HepG2 (cell line): Measurements from ENCODE around the gene KCTD16. TPM values are rescaled to one million over a fixed set of nuclear protein-coding genes. Genes with fewer than 3 reads are reported as not detected.

Source experiments
- ATAC-seq: fragments of 200-7000 bp; cut with Tn5 transposase; 3 replicates; pipeline ENCODE4 v1.9.1; 2020; ENCODE audit warnings: mild to moderate bottlenecking, moderate library complexity
- BruUV-seq: library from RNA; stranded (reverse); fragments of 400-500 nt; replicated peaks from 2 replicates; lab custom pipeline; 2021; lab: Mats Ljungman, UMichigan
- CTCF ChIA-PET: fragments of 300-600 bp; formaldehyde crosslinking; extraction: SDS; loops from one replicate; lab custom pipeline; 2021; ENCODE audit warnings: low total read pairs, inconsistent platforms, low intra/inter-chr PET ratio; lab: Yijun Ruan, JAX
- POLR2A ChIA-PET: fragments of 350-600 bp; sonication (Branson Sonifier 250); formaldehyde crosslinking; loops from one replicate; lab custom pipeline; 2020; ENCODE audit warnings: antibody characterized with exemption, inconsistent platforms; lab: Yijun Ruan, JAX
- DNase-seq: peaks from one replicate; pipeline ENCODE4 v3.0.0-alpha.2; 2015; ENCODE audit warnings: low spot score
- FAIRE-seq: peaks from 3 replicates; lab custom pipeline; 2011; peaks lifted over from hg19 to GRCh38; lab: Jason Lieb, UNC
- H2AFZ ChIP-seq: one replicate; pipeline ENCODE4 v1.6.1; 2011; ENCODE audit warnings: low read length, inconsistent platforms
- H3K27ac ChIP-seq: fragments of 300-600 bp; 3 replicates; pipeline ENCODE4 v1.8.0; 2011; ENCODE audit warnings: mixed run types, mild to moderate bottlenecking, mixed read lengths, low read length, inconsistent platforms; ENCODE audit not compliant: insufficient read depth; ENCODE audit errors: extremely low read length
- H3K27me3 ChIP-seq, 2 experiments: fragments of 200-600 bp in 1 of 2; 2 replicates in 1 of 2; 3 replicates in 1 of 2; pipeline versions ENCODE4 v1.6.0 to v1.8.0; 2011; ENCODE audit warnings: low read length in 2 of 2, mild to moderate bottlenecking in 2 of 2, moderate library complexity in 2 of 2, inconsistent platforms in 1 of 2; ENCODE audit not compliant: insufficient read depth in 2 of 2, control insufficient read depth in 1 of 2
- H3K36me3 ChIP-seq, 2 experiments: fragments of 200-600 bp in 1 of 2; replicated peaks in 1 of 2; 2 replicates in 1 of 2; 3 replicates in 1 of 2; pipeline versions ENCODE4 v1.5.1 to v1.8.0; 2011; ENCODE audit warnings: low read length in 2 of 2, inconsistent platforms in 1 of 2; ENCODE audit not compliant: insufficient read depth in 2 of 2, control insufficient read depth in 1 of 2
- H3K4me1 ChIP-seq: 2 replicates; pipeline ENCODE4 v1.5.1; 2012; ENCODE audit warnings: low read length, inconsistent platforms; ENCODE audit not compliant: insufficient read depth
- H3K4me2 ChIP-seq: 2 replicates; pipeline ENCODE4 v1.6.0; 2011; ENCODE audit warnings: low read depth, low read length, inconsistent platforms
- H3K4me3 ChIP-seq, 3 experiments: fragments of 200-600 bp in 1 of 3; sonication (generic), shearing (Covaris generic) in 1 of 3; replicated peaks in 1 of 3; 2 replicates each; pipeline ENCODE4 v1.5.1; 2011 to 2016; ENCODE audit warnings: low read length in 3 of 3, inconsistent platforms in 2 of 3, low read depth in 2 of 3, mild to moderate bottlenecking in 2 of 3, control low read depth in 1 of 3, mixed read lengths in 1 of 3; ENCODE audit not compliant: insufficient read depth in 1 of 3
- H3K79me2 ChIP-seq: one replicate; pipeline ENCODE4 v1.6.1; 2011; ENCODE audit warnings: low read length, inconsistent platforms; ENCODE audit not compliant: insufficient read depth
- H3K9ac ChIP-seq: 2 replicates; pipeline ENCODE4 v1.6.0; 2011; ENCODE audit warnings: mild to moderate bottlenecking, low read depth, low read length, inconsistent platforms; ENCODE audit not compliant: insufficient read depth
- H3K9me3 ChIP-seq: 2 replicates; pipeline ENCODE4 v1.5.1; 2012; ENCODE audit warnings: mild to moderate bottlenecking, low read length
- H4K20me1 ChIP-seq: 2 replicates; pipeline ENCODE4 v1.6.0; 2011; ENCODE audit warnings: inconsistent platforms, mild to moderate bottlenecking, low read length, moderate library complexity; ENCODE audit not compliant: insufficient read depth
- CC2D1A ChIP-seq: sonication (generic); formaldehyde crosslinking; IDR thresholded peaks from 2 replicates; pipeline ENCODE4 v1.8.1; 2023; ENCODE audit warnings: mild to moderate bottlenecking, missing genetic modification reagents
- EZH2 ChIP-seq: conservative IDR thresholded peaks from 2 replicates; pipeline ENCODE4 v1.6.1; 2012; ENCODE audit warnings: mild to moderate bottlenecking, low read depth, low read length, moderate library complexity
- FOXA3 ChIP-seq: IDR thresholded peaks from 2 replicates; pipeline ENCODE4 v1.6.1; 2016; ENCODE audit warnings: missing genetic modification reagents, missing compliant biosample characterization
- GABPA ChIP-seq, 2 experiments: IDR thresholded peaks; 2 replicates each; pipeline ENCODE4 v1.6.1; 2011 to 2016; ENCODE audit warnings: low read depth in 2 of 2, low read length in 1 of 2, missing biosample characterization in 1 of 2, missing genetic modification characterization in 1 of 2
- HMG20B ChIP-seq: conservative IDR thresholded peaks from 2 replicates; pipeline ENCODE4 v1.6.1; 2016; ENCODE audit warnings: missing genetic modification reagents, missing compliant biosample characterization
- KDM5B ChIP-seq: sonication (generic); formaldehyde crosslinking; IDR thresholded peaks from 2 replicates; pipeline ENCODE4 v1.4.0; 2020; ENCODE audit warnings: missing genetic modification reagents, mild to moderate bottlenecking, borderline replicate concordance
- MAF1 ChIP-seq: sonication (generic); formaldehyde crosslinking; IDR thresholded peaks from 2 replicates; pipeline ENCODE4 v1.5.0; 2020; ENCODE audit warnings: missing genetic modification reagents, borderline replicate concordance
- NFATC3 ChIP-seq: sonication (generic); formaldehyde crosslinking; IDR thresholded peaks from 2 replicates; pipeline ENCODE4 v1.5.1; 2020; ENCODE audit warnings: mild to moderate bottlenecking, missing genetic modification reagents
- NR3C1 ChIP-seq: sonication (generic); formaldehyde crosslinking; IDR thresholded peaks from 2 replicates; pipeline ENCODE4 v1.4.0; 2020; ENCODE audit warnings: missing genetic modification reagents
- RBM39 ChIP-seq: fragments of 200-400 bp; formaldehyde crosslinking; IDR thresholded peaks from one replicate; pipeline ENCODE4 v1.6.1; 2018; ENCODE audit warnings: antibody characterized with exemption, mild to moderate bottlenecking, low read depth, low read length; ENCODE audit not compliant: poor library complexity, severe bottlenecking
- SCMH1 ChIP-seq: sonication (generic); formaldehyde crosslinking; IDR thresholded peaks from 2 replicates; pipeline ENCODE4 v1.9.0; 2021; ENCODE audit warnings: missing genetic modification reagents, mild to moderate bottlenecking, borderline replicate concordance
- SIX4 ChIP-seq: sonication (generic); formaldehyde crosslinking; IDR thresholded peaks from 2 replicates; pipeline ENCODE4 v1.4.0; 2020; ENCODE audit warnings: missing genetic modification reagents
- TAF15 ChIP-seq: fragments of 200-400 bp; formaldehyde crosslinking; IDR thresholded peaks from one replicate; pipeline ENCODE4 v1.6.1; 2018; ENCODE audit warnings: mild to moderate bottlenecking, low read depth, low read length; ENCODE audit not compliant: poor library complexity, severe bottlenecking
- ZBTB7B ChIP-seq: sonication (generic); formaldehyde crosslinking; IDR thresholded peaks from 2 replicates; pipeline ENCODE4 v1.4.0; 2020; ENCODE audit warnings: missing genetic modification reagents
- ZFP90 ChIP-seq: sonication (generic); formaldehyde crosslinking; IDR thresholded peaks from 2 replicates; pipeline ENCODE4 v1.8.0; 2022; ENCODE audit warnings: missing genetic modification reagents, mild to moderate bottlenecking, inconsistent platforms, borderline replicate concordance
- ZNF253 ChIP-seq: sonication (generic); formaldehyde crosslinking; IDR thresholded peaks from 2 replicates; pipeline ENCODE4 v1.8.0; 2022; ENCODE audit warnings: mild to moderate bottlenecking, missing genetic modification reagents, borderline replicate concordance
- ZNF660 ChIP-seq: sonication (generic); formaldehyde crosslinking; IDR thresholded peaks from 2 replicates; pipeline ENCODE4 v1.5.1; 2020; ENCODE audit warnings: mild to moderate bottlenecking, low read depth, missing genetic modification reagents, borderline replicate concordance
- ZNF891 ChIP-seq: sonication (generic); formaldehyde crosslinking; IDR thresholded peaks from 2 replicates; pipeline ENCODE4 v1.5.0; 2020; ENCODE audit warnings: mild to moderate bottlenecking, missing genetic modification reagents
- ZSCAN31 ChIP-seq: sonication (generic); formaldehyde crosslinking; IDR thresholded peaks from 2 replicates; pipeline ENCODE4 v1.5.0; 2020; ENCODE audit warnings: low read depth, mild to moderate bottlenecking, missing genetic modification reagents
- WGBS: methylation state at CpG from one replicate; pipeline ENCODE4 v1.1.6; 2017; ENCODE audit warnings: low lambda C conversion rate; 5-methylcytosine and 5-hydroxymethylcytosine counted together
- in situ Hi-C: cut with HindIII; loops from 2 replicates; pipeline ENCODE4 v1.10.0; 2017; ENCODE audit warnings: low pct_unique_long_range_greater_than_20kb; ENCODE audit not compliant: extremely low pct_ligation_motif_present
- intact Hi-C: fragments of 100-400 bp; cut with micrococcal nuclease; formaldehyde crosslinking; loops from one replicate; pipeline ENCODE4 v1.10.0; 2022; ENCODE audit not compliant: unreplicated experiment
- polyA plus RNA-seq, 8 experiments: library from polyadenylated mRNA; depleted of rRNA in 3 of 8; stranded (reverse) in 7 of 8; unstranded in 1 of 8; fragments of >200 nt; fragmentation: Illumina TruSeq in 4 of 8; extraction: Trizol in 4 of 8; gene quantifications; 2 replicates each; pipeline versions ENCODE4 v1.2.1 to v1.2.3, GENCODE V29; 2011 to 2016; ENCODE audit warnings: low read depth in 4 of 8, missing spikeins in 1 of 8, mixed read lengths in 1 of 8; ENCODE audit not compliant: insufficient read depth in 1 of 8
- total RNA-seq, 5 experiments: library from RNA; depleted of rRNA; stranded (reverse); fragments of >200 nt; fragmentation: Illumina TruSeq; extraction: Trizol; gene quantifications; 2 replicates each; pipeline ENCODE4 v1.2.3, GENCODE V29; 2016; ENCODE audit warnings: low read depth in 1 of 5
- TF ChIP-seq, protein P1 (sequence below): sonication (generic); formaldehyde crosslinking; IDR thresholded peaks from 2 replicates; pipeline ENCODE4 v1.4.0; 2020; ENCODE audit warnings: mild to moderate bottlenecking, missing genetic modification reagents

The KCTD16 gene
- total and polyA plus RNA-seq, 2 of the 13 experiments (the other 11 are each of a cell fraction or from before 2014, with no cell fraction given) = 0.02 to 0.09 TPM

DNA sequence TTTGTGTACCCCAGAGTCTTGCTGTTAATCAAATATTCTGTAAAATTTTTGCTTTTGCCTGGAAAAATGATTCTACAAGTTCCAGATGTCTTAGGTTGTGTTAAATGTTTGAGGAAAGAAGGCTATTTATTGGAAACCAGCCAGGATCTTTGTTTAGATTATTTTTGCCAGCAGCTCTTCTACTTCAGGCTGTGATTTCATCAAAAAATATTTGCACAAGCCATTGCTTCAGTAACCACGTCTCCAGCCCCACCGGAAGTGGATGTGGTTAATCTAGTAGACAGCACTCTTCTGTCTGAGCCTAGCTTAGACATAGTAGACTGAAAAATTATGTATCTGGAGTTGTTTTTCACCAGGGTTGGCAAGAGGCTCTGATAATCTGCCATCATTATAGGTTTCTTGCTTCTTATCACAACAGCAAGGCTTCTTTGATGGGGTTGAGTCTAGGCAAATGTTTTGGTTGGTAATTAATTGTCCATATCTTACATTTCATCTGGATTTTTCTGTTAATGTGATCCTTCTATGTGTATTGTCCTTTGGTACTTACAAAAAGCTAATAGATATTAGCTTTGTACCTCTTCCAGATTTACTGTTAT, 17.1 kb downstream of the KCTD16 start:
- POLR2A ChIA-PET = interaction anchor here (1.0 kb wide), 1 partner anchor 17 kb away, joined by 3 read pairs; the partner anchor contains the start of genes KCTD16 and YIPF5
- intact Hi-C loops = no loop called here

DNA sequence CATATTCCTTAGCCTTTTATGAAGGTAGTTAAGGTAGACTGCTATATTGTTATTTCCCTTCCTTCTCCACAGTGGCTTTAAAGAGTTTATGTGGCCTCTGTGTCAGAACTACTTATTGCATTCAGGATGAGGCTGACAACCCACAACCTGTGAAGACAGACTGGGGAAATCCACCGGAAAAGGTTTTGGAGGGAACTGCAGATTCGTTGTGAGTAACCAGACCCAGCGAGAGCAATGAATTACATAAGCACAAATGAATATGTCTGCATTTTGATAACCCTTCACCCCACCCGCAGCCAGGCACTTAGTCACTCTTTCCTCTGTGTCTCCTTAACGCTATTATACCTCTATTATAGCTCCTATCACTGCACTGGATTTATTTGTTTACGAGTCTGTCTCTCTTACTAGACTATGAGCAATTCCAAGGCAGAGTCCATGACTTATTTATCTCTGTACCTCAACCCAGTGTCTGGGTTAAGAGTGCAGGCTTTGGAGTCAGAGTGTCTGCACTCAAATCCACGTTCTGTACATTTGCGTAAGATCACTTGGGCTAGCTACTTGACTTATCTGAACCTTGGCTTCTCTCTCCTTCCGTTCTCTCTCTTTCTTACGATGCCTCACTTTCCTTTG, 19.2 kb downstream of the KCTD16 start:
- H3K4me3 ChIP-seq = no peak overlapping the region
- WGBS = 14% methylated on average over 10 of the region's 10 CpGs
- CTCF ChIA-PET = no interaction called here
- in situ Hi-C loops = no loop called here
- no peaks in the 10 kb centered on the region for H3K9me3 ChIP-seq
- peak overlapping the region; percentile 18; the same call in 1 of the 2 replicates for H3K4me2 ChIP-seq
- no peaks in the 10 kb centered on the region for H4K20me1 ChIP-seq
- H3K36me3 ChIP-seq = no peaks in the 10 kb centered on the region
- FAIRE-seq (no peak), ATAC-seq (no peak), DNase-seq (no peak)
- POLR2A ChIA-PET = no interaction called here
- no peak overlapping the region for H2AFZ ChIP-seq
- no peaks in the 10 kb centered on the region for H3K79me2 ChIP-seq
- intact Hi-C loops = no loop called here
- H3K4me1 ChIP-seq = no peaks in the 10 kb centered on the region
- H3K9ac ChIP-seq = no peak overlapping the region
- H3K27me3 ChIP-seq = no peaks in the 10 kb centered on the region
- H3K27ac ChIP-seq = no peak overlapping the region
- no TSS peak for BruUV-seq
- TF ChIP-seq RBM39 (no peak), ZNF891 (no peak), KDM5B (CRISPR knock-in tag) (no peak), ZBTB7B (CRISPR knock-in tag) (no peak), SIX4 (no peak), ZSCAN31 (CRISPR knock-in tag) (no peak), MAF1 (no peak), ZNF253 (CRISPR knock-in tag) (no peak), SCMH1 (CRISPR knock-in tag) (no peak), HMG20B (CRISPR knock-in tag) (no peak), EZH2 (no peak), FOXA3 (CRISPR knock-in tag) (no peak), ZFP90 (CRISPR knock-in tag) (no peak), NFATC3 (no peak), CC2D1A (CRISPR knock-in tag) (no peak)
- TF ChIP-seq, protein P1, sequence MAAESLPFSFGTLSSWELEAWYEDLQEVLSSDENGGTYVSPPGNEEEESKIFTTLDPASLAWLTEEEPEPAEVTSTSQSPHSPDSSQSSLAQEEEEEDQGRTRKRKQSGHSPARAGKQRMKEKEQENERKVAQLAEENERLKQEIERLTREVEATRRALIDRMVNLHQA (CRISPR knock-in tag) = no peak

More for the DNA sequence above, 17.1 kb downstream of the KCTD16 start:
- 0% methylated on average over 2 of the region's 2 CpGs for WGBS
- Histone ChIP-seq H3K4me3 (no peak overlapping the region), H3K27ac (no peak overlapping the region), H2AFZ (no peak overlapping the region), H3K4me1 (no peaks in the 10 kb centered on the region), H3K9ac (no peak overlapping the region), H3K9me3 (no peaks in the 10 kb centered on the region), H4K20me1 (no peaks in the 10 kb centered on the region), H3K27me3 (no peaks in the 10 kb centered on the region), H3K4me2 (no peak overlapping the region), H3K79me2 (no peaks in the 10 kb centered on the region), H3K36me3 (no peaks in the 10 kb centered on the region)
- DNase-seq (peak; percentile 27), FAIRE-seq (no peak), ATAC-seq (no peak)
- CTCF ChIA-PET = no interaction called here
- TF ChIP-seq GABPA (IDR thresholded peaks at IDR 0.05; ENCODE audit: low read depth, low read length) = no peak
- peak; percentile 53; the same call in 1 of the 2 replicates for TF ChIP-seq GABPA (CRISPR knock-in tag; IDR thresholded peaks at IDR 0.05; ENCODE audit: low read depth)
- TF ChIP-seq ZNF660 (CRISPR knock-in tag) = no peak
- no peak for TF ChIP-seq TAF15
- TF ChIP-seq NR3C1 = no peak
- in situ Hi-C loops = no loop called here
- BruUV-seq = no TSS peak
